HG03103 (cell line): Measurements from ENCODE around the gene FZD4.
"Not testable (repeated sequence)": the region's sequence is repeated elsewhere in the genome, so short reads cannot be mapped to it uniquely, and the experiment has no call there.

Source experiments
- ATAC-seq: cut with Tn5 transposase; IDR thresholded peaks from one replicate; pipeline ENCODE4 v1.9.1; 2021; ENCODE audit warnings: low read depth; ENCODE audit not compliant: unreplicated experiment

The FZD4 gene

DNA sequence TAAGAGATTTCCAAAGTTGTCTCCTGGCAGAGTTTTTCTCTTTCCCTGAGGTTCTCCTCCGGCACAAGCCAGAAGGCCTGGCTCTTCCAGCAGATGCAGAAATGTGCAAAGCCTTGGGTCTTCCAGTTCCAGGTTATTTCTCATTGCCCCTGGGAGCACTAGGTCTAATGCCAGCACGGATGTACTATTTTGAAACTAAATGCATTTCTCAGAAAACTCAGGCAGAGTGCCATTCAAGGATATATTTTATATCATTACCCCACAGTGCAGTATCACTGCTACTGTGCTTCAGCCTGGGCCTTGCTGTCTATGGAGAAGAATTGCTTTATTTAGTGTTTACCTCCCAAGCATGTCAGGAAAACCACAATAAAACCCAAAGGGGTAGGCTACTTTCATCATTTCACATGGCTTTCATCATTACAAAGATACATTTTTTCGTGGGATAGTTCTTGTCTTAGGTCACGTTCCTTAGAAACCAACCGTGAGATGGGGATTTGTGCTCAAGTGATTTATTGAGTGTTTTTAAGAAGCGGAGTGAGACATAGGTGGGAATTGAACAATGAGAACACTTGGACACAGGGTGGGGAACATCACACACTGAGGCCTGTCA lies 22.4 kb upstream of the FZD4 start:
- no peak for ATAC-seq

- no peak for ATAC-seq
Observed at GRCh38 chr11:86972734-86973133, 17.5 kb upstream of the FZD4 start.

GRCh38 chr11:86969258-86969657 lies 14.1 kb upstream of the FZD4 start:
- no peak for ATAC-seq

DNA sequence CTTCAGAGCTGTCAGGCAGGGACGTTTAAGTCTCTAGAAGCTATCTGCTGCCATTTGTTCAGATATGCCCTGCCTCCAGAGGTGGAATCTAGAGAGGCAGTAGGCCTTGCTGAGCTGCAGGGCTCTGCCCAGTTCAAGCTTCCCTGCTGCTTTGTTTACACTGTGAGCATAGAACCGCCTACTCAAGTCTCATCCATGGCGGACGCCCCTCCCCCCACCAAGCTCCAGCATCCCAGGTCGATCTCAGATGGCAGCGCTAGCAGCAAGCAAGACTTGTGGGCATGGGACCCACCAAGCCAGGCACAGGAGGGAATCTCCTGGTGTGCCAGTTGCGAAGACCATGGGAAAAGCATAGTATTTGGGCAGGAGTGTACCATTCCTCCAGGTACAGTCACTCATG lies 12.4 kb upstream of the FZD4 start:
- ATAC-seq: not testable (repeated sequence)

DNA sequence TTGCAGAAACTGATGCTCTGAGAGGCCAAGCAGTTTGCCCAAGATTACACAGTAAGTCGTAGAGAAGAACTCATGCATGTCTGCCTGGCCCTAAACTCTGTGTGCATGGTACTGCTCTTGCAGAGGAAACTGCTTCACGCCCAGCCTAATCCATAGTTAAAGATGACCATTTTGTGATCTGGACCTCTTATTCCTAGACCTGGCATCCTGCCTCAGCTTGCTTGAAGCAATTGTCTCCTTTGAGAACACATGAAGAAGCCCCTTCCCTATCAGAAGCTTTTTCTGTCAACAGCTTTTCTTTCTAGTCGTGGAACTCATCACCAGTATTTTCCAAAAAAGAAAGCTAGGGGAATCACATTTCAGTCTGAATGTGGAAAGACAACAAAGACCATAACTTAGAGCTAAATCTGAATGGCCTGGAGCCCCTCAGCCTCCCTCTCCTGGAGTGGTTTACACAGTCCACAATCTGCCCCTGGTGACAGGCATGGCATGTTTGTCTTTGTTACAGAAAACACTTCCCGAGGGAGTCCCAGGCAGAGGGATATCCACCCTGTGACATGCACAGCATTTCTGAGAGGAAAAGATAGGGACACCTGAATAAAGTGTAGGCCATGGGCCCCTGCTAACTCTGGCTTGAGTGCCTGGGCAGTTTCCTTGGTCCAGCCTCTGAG lies 2.9 kb upstream of the FZD4 start:
- ATAC-seq: no peak

- ATAC-seq: no peak
Observed at GRCh38 chr11:86956905-86957195, 1.7 kb upstream of the FZD4 start.

- no peak for ATAC-seq
Observed at GRCh38 chr11:86955111-86955360, 159 bp downstream of the FZD4 start.

DNA sequence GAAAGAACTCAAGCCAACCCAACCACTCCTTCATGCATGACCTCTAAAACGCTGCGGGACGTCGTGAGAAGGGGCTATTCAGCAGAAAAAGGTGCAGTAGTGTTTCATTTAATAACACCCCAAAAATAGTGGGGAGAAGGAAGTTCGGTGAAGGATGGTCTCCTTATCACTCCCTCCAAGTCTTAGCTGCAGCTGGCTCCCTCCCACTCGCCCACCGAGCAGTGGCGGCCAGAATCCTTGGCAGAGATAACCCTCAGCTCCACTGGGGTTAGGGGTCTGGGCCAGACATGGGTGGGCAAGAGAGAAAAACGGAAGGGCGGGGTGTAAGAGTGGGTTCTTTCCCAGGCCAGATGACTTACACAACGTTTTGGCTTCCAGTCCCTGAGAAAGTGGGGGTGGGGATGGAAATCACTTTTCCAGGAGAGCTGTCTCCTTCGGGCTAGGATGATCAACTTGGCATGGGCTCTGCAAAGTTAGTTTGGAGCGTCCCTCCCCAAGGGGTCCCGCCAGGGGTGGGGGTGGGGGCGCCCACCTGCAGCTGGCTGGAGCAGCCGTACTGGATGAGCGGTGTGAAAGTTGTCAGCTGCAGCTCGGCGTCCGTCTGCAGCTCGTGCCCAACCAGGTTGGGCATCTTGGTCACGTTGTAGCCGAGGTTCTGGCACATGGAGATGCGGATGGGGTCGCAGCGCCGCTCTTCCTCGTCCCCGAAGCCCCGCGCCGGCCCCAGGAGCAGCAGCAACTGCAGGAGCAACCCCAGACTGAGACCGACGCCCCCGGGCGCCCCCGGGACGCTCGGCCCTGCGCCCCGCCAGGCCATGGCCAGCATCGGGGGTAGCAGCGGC lies 705 bp downstream of the FZD4 start:
- ATAC-seq: no peak

GRCh38 chr11:86952221-86952875 lies 2.8 kb downstream of the FZD4 start:
- ATAC-seq: no peak

GRCh38 chr11:86951706-86952105 lies 3.5 kb downstream of the FZD4 start:
- ATAC-seq: no peak

DNA sequence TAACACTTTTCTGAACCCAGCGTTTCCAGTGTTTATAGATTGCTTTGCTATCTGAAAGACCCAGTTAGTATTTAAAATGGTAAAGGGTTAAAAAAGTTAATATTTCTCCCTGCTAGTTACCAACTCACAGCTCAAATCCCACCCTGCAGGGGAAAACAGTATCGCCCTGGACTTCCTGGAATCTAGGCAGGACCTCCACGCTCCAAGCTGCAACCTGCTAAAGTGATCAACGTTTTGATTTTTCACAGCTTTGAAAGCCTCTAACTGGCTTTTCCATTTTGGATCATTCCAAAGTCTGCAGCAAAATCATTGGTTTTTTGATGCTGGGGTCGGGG lies 4.6 kb downstream of the FZD4 start:
- ATAC-seq: no peak

GRCh38 chr11:86949995-86950660 lies 5.1 kb downstream of the FZD4 start:
- no peak for ATAC-seq

DNA sequence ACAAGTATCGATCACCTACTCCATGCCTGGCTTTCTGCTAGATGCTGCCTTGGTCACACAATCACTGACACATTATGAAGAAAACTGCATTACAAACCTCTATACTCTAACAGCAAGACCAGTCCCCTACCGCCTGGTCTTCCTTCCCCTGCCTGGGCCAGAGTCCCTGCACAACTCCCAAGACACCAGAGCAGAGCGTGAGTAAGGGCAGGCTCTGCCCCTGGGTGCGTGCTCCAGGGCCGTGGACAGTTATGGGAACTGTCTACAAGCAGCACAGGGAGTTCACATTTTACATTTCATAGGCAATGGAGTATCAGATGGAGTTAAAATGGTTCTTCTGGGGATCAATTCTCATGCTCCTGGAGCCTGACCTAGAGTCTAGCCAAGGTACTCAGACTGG lies 6.5 kb downstream of the FZD4 start:
- ATAC-seq: no peak

- no peak for ATAC-seq
Observed at GRCh38 chr11:86947541-86947940, 7.7 kb downstream of the FZD4 start.

DNA sequence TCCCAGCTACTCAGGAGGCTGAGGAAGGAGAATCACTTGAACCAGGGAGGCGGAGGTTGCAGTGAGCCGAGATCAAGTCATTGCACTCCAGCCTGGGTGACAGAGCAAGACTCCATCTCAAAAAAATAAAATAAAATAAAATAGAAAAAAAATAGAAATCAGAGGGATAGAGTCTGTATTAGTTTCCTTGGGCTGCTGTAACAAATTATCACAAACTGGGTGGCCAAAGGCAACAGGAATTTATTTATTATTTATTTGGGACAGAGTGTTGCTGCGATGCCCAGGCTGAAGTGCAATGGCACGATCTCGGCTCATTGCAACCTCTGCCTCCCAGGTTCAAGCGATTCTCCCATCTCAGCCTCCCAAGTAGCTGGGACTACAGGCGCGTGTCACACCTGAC lies 11.7 kb downstream of the FZD4 start:
- not testable (repeated sequence) for ATAC-seq

DNA sequence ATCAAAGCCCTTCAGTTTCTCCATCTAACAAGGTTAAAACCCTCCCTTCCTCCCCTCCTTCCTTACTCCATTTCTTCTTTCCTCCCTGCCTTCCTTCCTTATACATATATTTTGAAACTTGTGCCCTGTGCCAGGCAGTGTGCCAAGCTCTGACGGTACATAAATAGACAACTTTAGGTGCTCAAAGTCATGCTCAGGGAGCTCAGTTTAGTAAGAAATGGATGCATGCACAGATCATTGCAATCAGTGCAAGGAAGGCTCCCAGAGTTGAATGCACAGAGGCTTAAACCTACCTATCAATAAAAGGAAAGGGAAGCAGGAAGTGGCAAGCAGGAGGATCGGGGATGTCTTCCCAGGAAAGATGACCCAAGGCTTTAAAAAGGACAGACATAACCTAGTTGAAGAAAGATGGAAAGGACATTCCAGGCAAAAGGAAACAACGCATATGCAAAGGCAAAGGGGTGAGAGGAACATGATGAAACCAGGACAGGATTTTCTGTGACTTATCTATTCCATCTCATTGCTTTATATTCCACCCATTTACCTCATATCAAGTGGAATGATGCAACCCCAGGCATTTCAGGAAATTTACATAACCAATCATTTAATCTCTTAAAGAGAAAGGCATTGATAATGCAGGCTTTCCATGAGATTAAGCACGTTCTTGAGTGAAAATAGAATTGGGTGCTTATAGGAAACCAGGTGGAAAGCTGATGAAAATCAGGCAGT lies 13.2 kb downstream of the FZD4 start:
- no peak for ATAC-seq

- ATAC-seq: no peak
Observed at GRCh38 chr11:86941077-86941870, 13.9 kb downstream of the FZD4 start.

GRCh38 chr11:86940122-86940777 lies 14.9 kb downstream of the FZD4 start:
- ATAC-seq: no peak
